Right cardiac atrium (tissue), 5 donors: ENCODE results near the gene SHROOM2. TPM values are rescaled to one million over a fixed set of nuclear protein-coding genes. Genes with fewer than 3 reads are reported as not detected.

ENCODE experiments used
- ATAC-seq, 2 donors: fragments of 200-7000 bp; cut with Tn5 transposase; one replicate each; pipeline versions ENCODE4 v1.8.0 to v1.9.1; 2020; ENCODE audit warnings: moderate library complexity in 2 of 2, mild to moderate bottlenecking in 1 of 2
- DNase-seq, 3 donors: peaks; one replicate each; pipeline ENCODE4 v3.0.0-alpha.2; 2020
- H3K27ac ChIP-seq: one replicate; pipeline ENCODE4 v1.5.1; 2013; ENCODE audit warnings: mild to moderate bottlenecking, low read length, control low read depth, moderate library complexity
- H3K27me3 ChIP-seq: one replicate; pipeline ENCODE4 v1.6.1; 2013; ENCODE audit not compliant: control insufficient read depth, insufficient read depth
- H3K4me1 ChIP-seq: one replicate; pipeline ENCODE4 v1.6.1; 2013; ENCODE audit warnings: low read length; ENCODE audit not compliant: control insufficient read depth, insufficient read depth
- H3K4me3 ChIP-seq: one replicate; pipeline ENCODE4 v1.5.1; 2013; ENCODE audit warnings: low read length, control low read depth
- H3K9me3 ChIP-seq: one replicate; pipeline ENCODE4 v1.6.1; 2013; ENCODE audit warnings: low read length; ENCODE audit not compliant: control insufficient read depth
- WGBS: extraction: QIAGEN DNeasy Blood & Tissue Kit; methylation state at CpG from one replicate; pipeline ENCODE4 v1.1.7; 2013; 5-methylcytosine and 5-hydroxymethylcytosine counted together
- intact Hi-C, 4 donors: fragments of 100-400 bp; cut with DNase I; formaldehyde crosslinking; loops; one replicate each; pipeline versions ENCODE4 v1.11.0 to v1.14.0; 2022 to 2023
- polyA plus RNA-seq: library from polyadenylated mRNA; stranded (reverse); fragments of 200-250 nt; gene quantifications from one replicate; pipeline ENCODE4 v1.2.3, GENCODE V29; 2013
- total RNA-seq, 4 donors: library from RNA; stranded (reverse); fragmentation: NEBNext Ultra II Directional; extraction: Animal tissue kit (Norgen Biotek cat#: 25700); gene quantifications; one replicate each; pipeline ENCODE4 v1.2.1, GENCODE V29; 2021
- donor health status: healthy with polysubstance abuse.
- donor health status: DM: no; HTN: yes; CAD: no.
- donor health status: DM: no; HTN: no; CAD: no.
- donor health status: DM: no; HTN: yes; CAD: no; lungs with severe emphysema.
- donor health status: DM: yes; HTN: yes; CAD: no.

The SHROOM2 gene
- total and polyA plus RNA-seq, 5 donors: 0.66 to 4.0 (median 2.5) TPM

DNA sequence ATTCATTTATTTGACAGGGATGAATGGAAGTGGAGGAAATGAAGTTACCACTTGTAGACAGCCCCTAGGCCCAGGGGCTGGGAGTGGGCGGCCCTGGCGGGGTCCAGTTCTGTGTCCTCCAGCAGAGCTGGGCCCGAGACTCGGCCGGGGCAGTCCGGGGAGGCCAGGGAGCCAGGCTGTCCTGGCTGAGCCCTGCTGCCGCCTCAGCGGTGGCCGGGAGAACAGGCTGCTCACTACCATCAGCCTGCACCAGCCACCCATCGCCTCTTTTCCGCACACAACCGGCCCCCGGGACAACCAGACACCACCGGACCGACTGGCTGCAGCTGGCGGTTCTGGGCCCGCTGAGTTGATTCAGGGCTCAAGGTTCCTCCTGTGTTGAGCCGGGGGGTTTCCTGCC lies 206.5 kb downstream of the SHROOM2 start:
- H3K27me3 ChIP-seq: no peaks in the 10 kb centered on the region
- no peak for DNase-seq
- no peaks in the 10 kb centered on the region for H3K9me3 ChIP-seq
- ATAC-seq: no peak
- intact Hi-C loops: no loop called here
- 97% methylated on average over 17 of the region's 18 CpGs for WGBS
- H3K4me1 ChIP-seq: no peaks in the 10 kb centered on the region
- no peak overlapping the region for H3K27ac ChIP-seq
- no peak overlapping the region for H3K4me3 ChIP-seq

DNA sequence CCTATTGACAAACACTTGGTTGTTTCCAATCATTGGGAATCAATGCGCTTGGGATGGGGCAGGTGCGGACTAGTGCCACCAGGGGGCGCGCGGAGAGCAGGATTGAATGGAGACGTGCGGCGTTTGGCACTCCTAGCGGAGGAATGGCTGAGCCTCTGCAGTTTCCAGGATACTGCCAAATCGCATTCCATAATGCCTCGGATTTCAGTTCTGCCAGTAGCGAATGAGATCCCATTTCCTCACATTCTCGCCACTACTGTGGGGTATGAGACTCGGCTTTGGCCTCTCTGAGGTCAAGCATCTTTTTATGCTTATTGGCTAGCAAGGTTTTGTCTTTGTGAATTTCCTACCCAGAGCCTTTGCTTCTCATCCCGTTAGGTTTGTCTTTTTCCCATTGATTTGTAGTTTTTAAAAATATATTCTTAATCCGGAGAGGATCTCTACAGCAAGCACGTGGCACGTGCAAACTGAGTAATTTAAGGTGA lies 209.7 kb downstream of the SHROOM2 start:
- Histone ChIP-seq H3K9me3 (no peaks in the 10 kb centered on the region), H3K4me3 (no peak overlapping the region), H3K27me3 (no peaks in the 10 kb centered on the region), H3K4me1 (no peaks in the 10 kb centered on the region), H3K27ac (no peak overlapping the region)
- ATAC-seq (peak; percentile 89 to 93), DNase-seq (peak; percentile 84 to 93 (median 91))
- intact Hi-C loops: loop anchor here (1.0 to 5.0 kb wide), 3 partner anchors 121 to 123 kb away; no protein-coding TSS in a partner anchor
- WGBS: 17% methylated on average over 18 of the region's 18 CpGs

DNA sequence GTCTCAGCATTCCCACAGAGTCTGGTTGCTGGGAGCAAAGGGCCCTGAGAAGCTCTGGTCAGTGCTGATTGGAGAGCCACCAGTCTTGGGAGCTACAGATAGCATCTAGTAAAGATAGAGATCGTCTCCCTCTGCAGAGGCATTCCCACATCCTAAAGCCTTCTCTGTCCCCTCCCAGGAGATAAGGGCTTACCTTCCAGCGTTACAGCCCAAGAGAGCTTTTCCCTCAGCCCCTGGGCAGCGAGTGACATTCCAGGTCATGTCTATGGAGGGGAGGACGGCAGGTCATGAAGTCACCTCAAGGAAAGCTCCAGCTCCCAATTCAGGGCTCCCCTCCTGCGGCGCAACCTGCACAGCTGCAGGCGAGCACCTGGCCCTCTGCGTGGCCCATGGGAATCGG lies 210.8 kb downstream of the SHROOM2 start:
- DNase-seq: no peak
- H3K27me3 ChIP-seq: no peaks in the 10 kb centered on the region
- WGBS: 92% methylated on average over 9 of the region's 9 CpGs
- H3K4me3 ChIP-seq: no peak overlapping the region
- no peak for ATAC-seq
- H3K27ac ChIP-seq: no peak overlapping the region
- H3K9me3 ChIP-seq: no peaks in the 10 kb centered on the region
- intact Hi-C loops: loop anchor here in 3 of 4 donors (2.0 to 5.0 kb wide), 2 partner anchors 120 to 122 kb away; no protein-coding TSS in a partner anchor
- no peaks in the 10 kb centered on the region for H3K4me1 ChIP-seq

DNA sequence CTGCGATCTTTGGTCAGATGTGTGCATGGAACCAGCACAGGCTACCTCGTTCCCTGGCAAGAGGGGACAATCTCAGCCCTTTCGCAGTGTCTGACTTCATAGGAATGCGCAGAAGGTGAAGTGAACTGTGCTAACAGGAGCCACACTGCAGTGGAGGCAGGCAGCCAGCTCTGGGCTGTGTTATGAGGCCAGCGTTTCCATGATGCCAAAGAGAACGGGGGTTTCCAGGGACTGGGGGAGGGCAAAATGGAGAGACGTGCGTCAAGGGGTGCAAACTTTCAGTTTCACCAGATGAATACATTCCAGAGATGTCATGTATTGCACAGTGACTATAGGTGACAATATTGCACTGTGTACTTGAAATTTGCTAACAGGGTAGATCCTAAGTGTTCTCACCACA lies 211.3 kb downstream of the SHROOM2 start:
- WGBS: 81% methylated on average over 8 of the region's 8 CpGs
- H3K4me3 ChIP-seq: no peak overlapping the region
- H3K4me1 ChIP-seq: no peaks in the 10 kb centered on the region
- DNase-seq: no peak
- H3K9me3 ChIP-seq: no peaks in the 10 kb centered on the region
- intact Hi-C loops: loop anchor here in 3 of 4 donors (2.0 to 5.0 kb wide), 2 partner anchors 120 to 121 kb away; no protein-coding TSS in a partner anchor
- no peak overlapping the region for H3K27ac ChIP-seq
- no peaks in the 10 kb centered on the region for H3K27me3 ChIP-seq
- ATAC-seq: peak in 1 of 2 donors; percentile 39

Other genes starting within 250 kb of the SHROOM2 start
- gene GPR143, start 20.6 kb upstream of the SHROOM2 start, total RNA-seq: under 1 TPM in 3 of 4 donors, not detected in 1; 0.20 to 0.28 (median 0.25) TPM
- gene GPR143, start 20.6 kb upstream of the SHROOM2 start, polyA plus RNA-seq: 0.14 TPM
- gene CLDN34, start 180.9 kb downstream of the SHROOM2 start, total RNA-seq: under 1 TPM in 3 of 4 donors, not detected in 1; 0.23 to 0.42 (median 0.36) TPM
- not detected for gene CLDN34, start 180.9 kb downstream of the SHROOM2 start, polyA plus RNA-seq